22Rv1 (cell line): Measurements from ENCODE around the gene COMMD1.

ENCODE experiments used
- ZFX ChIP-seq: fragments of 450-650 bp; IDR thresholded peaks from 2 replicates; pipeline ENCODE4 v1.6.1; 2017; ENCODE audit warnings: antibody characterized with exemption, borderline replicate concordance
- TF ChIP-seq, protein P1 (sequence below): fragments of 450-650 bp; IDR thresholded peaks from 2 replicates; pipeline ENCODE4 v1.5.1; 2017; ENCODE audit warnings: mild to moderate bottlenecking

DNA sequence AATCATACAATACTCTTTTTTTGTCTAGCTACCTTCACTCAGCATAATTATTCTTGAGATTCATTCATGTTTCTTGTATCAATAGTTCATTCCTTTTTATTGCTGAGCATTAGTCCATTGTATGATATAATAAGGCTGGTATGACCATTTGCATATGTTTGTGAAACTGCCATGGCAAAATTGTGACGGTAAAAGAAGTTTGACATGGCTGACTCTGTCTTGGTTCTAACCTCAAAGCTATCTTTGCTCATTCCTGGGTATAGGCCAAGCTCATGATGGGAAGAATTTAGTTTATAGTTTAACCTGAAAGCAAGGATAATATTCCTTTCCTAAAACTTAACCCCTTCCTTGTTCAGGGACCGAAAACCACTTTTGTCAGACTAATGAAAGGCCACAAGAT is 46.4 kb downstream of the COMMD1 start:
- TF ChIP-seq, protein P1, sequence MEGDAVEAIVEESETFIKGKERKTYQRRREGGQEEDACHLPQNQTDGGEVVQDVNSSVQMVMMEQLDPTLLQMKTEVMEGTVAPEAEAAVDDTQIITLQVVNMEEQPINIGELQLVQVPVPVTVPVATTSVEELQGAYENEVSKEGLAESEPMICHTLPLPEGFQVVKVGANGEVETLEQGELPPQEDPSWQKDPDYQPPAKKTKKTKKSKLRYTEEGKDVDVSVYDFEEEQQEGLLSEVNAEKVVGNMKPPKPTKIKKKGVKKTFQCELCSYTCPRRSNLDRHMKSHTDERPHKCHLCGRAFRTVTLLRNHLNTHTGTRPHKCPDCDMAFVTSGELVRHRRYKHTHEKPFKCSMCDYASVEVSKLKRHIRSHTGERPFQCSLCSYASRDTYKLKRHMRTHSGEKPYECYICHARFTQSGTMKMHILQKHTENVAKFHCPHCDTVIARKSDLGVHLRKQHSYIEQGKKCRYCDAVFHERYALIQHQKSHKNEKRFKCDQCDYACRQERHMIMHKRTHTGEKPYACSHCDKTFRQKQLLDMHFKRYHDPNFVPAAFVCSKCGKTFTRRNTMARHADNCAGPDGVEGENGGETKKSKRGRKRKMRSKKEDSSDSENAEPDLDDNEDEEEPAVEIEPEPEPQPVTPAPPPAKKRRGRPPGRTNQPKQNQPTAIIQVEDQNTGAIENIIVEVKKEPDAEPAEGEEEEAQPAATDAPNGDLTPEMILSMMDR: no peak
- no peak for TF ChIP-seq ZFX
